A549 (cell line): ENCODE results near the gene PDK4.

Experiments used
- CTCF ChIP-seq: fragments of >200 bp; sonication (Bioruptor Twin); formaldehyde crosslinking; IDR thresholded peaks from 3 replicates; pipeline ENCODE4 v1.5.1; 2016
- MYC ChIP-seq: IDR thresholded peaks from 2 replicates; pipeline ENCODE4 v1.6.1; 2012; ENCODE audit warnings: mild to moderate bottlenecking, inconsistent platforms, low read length, improper control_type of control experiment, borderline replicate concordance
- POLR2A ChIP-seq: IDR thresholded peaks from 2 replicates; pipeline ENCODE4 v1.6.1; 2012; ENCODE audit warnings: mild to moderate bottlenecking, low read length
- POLR2AphosphoS2 ChIP-seq: conservative IDR thresholded peaks from 2 replicates; pipeline ENCODE4 v1.6.1; 2012; ENCODE audit warnings: low read length, improper control_type of control experiment, inconsistent platforms
- TP53 ChIP-seq: fragments of 250-450 bp; sonication (Bioruptor Pico); IDR thresholded peaks from 2 replicates; pipeline ENCODE4 v1.5.0; 2021; ENCODE audit warnings: mild to moderate bottlenecking, moderate library complexity

- TF ChIP-seq CTCF, result no peak
- TF ChIP-seq TP53 (CRISPR knock-in tag), result no peak
- TF ChIP-seq POLR2AphosphoS2, result no peak
- TF ChIP-seq POLR2A, result no peak
- TF ChIP-seq MYC, result no peak
Observed at GRCh38 chr7:95630702-95631458, 34.6 kb upstream of the PDK4 start.
